Keratinocyte (primary cell): ENCODE data around the gene YTHDF1. TPM values are rescaled to one million over a fixed set of nuclear protein-coding genes. Genes with fewer than 3 reads are reported as not detected.

Experiments used
- DNase-seq: peaks from one replicate; pipeline ENCODE4 v3.0.0-alpha.2; 2011; ENCODE audit warnings: low read depth, missing footprints, low spot score
- FAIRE-seq: peaks from 2 replicates; lab custom pipeline; 2011; peaks lifted over from hg19 to GRCh38; lab: Jason Lieb, UNC
- H2AFZ ChIP-seq: 2 replicates; pipeline ENCODE4 v1.6.0; 2012; ENCODE audit warnings: low read length, control low read depth, inconsistent platforms; ENCODE audit not compliant: control insufficient read depth
- H3K27ac ChIP-seq: 2 replicates; pipeline ENCODE4 v1.5.1; 2011; ENCODE audit warnings: low read length; ENCODE audit not compliant: control insufficient read depth, insufficient read depth
- H3K27me3 ChIP-seq: 3 replicates; pipeline ENCODE4 v1.6.0; 2011; ENCODE audit warnings: low read length; ENCODE audit not compliant: control insufficient read depth, insufficient read depth; ENCODE audit errors: extremely low read depth
- H3K36me3 ChIP-seq, 2 experiments: 2 replicates in 1 of 2; 3 replicates in 1 of 2; pipeline ENCODE4 v1.5.1; 2011; ENCODE audit warnings: low read length in 2 of 2, mild to moderate bottlenecking in 1 of 2; ENCODE audit not compliant: control insufficient read depth in 2 of 2, insufficient read depth in 2 of 2; ENCODE audit errors: extremely low read depth in 1 of 2
- H3K4me1 ChIP-seq: 3 replicates; pipeline ENCODE4 v1.5.1; 2011; ENCODE audit warnings: low read length; ENCODE audit not compliant: control insufficient read depth, insufficient read depth; ENCODE audit errors: extremely low read depth
- H3K4me2 ChIP-seq: 3 replicates; pipeline ENCODE4 v1.6.0; 2011; ENCODE audit warnings: low read depth, low read length; ENCODE audit not compliant: control insufficient read depth, insufficient read depth; ENCODE audit errors: extremely low read depth
- H3K4me3 ChIP-seq, 3 experiments: fragments of 200-600 bp in 1 of 3; sonication (generic) in 1 of 3; 2 replicates in 2 of 3; 3 replicates in 1 of 3; pipeline ENCODE4 v1.5.1; 2011 to 2016; ENCODE audit warnings: low read length in 3 of 3, mild to moderate bottlenecking in 3 of 3, control low read depth in 2 of 3, inconsistent platforms in 1 of 3, low read depth in 1 of 3, mixed read lengths in 1 of 3, mixed run types in 1 of 3, moderate library complexity in 1 of 3; ENCODE audit not compliant: control insufficient read depth in 2 of 3, insufficient read depth in 2 of 3; ENCODE audit errors: extremely low read depth in 1 of 3
- H3K79me2 ChIP-seq: 2 replicates; pipeline ENCODE4 v1.6.0; 2012; ENCODE audit warnings: low read length; ENCODE audit not compliant: control insufficient read depth, insufficient read depth
- H3K9ac ChIP-seq: 3 replicates; pipeline ENCODE4 v1.6.0; 2011; ENCODE audit warnings: low read length; ENCODE audit not compliant: control insufficient read depth, insufficient read depth; ENCODE audit errors: extremely low read depth
- H3K9me1 ChIP-seq: 3 replicates; pipeline ENCODE4 v1.6.0; 2011; ENCODE audit warnings: low read length; ENCODE audit not compliant: control insufficient read depth, insufficient read depth; ENCODE audit errors: extremely low read depth
- H3K9me3 ChIP-seq: 2 replicates; pipeline ENCODE4 v1.5.1; 2012; ENCODE audit warnings: low read depth, low read length; ENCODE audit not compliant: control insufficient read depth
- H4K20me1 ChIP-seq: 3 replicates; pipeline ENCODE4 v1.6.0; 2011; ENCODE audit warnings: low read length; ENCODE audit not compliant: control insufficient read depth, insufficient read depth; ENCODE audit errors: extremely low read depth
- CTCF ChIP-seq, 3 experiments: IDR thresholded peaks in 1 of 3; conservative IDR thresholded peaks in 1 of 3; optimal IDR thresholded peaks in 1 of 3; 2 replicates in 2 of 3; 3 replicates in 1 of 3; pipeline versions ENCODE3 to v1.5.1; 2011; ENCODE audit warnings: low read length in 3 of 3, mild to moderate bottlenecking in 3 of 3, moderate library complexity in 2 of 3, control low read depth in 1 of 3, inconsistent platforms in 1 of 3; ENCODE audit not compliant: insufficient read depth in 2 of 3; ENCODE audit errors: extremely low read depth in 1 of 3
- EZH2 ChIP-seq: IDR thresholded peaks from one replicate; pipeline ENCODE4 v1.6.1; 2012; ENCODE audit warnings: inconsistent platforms, mild to moderate bottlenecking, low read length, moderate library complexity
- dilution Hi-C: fragments of 300-500 bp; cut with MboI; formaldehyde crosslinking; loops from one replicate; pipeline ENCODE4 v1.7.0; 2020; ENCODE audit warnings: low sequenced_read_pairs; ENCODE audit not compliant: extremely low pct_ligation_motif_present
- polyA plus RNA-seq, 5 experiments: library from polyadenylated mRNA; depleted of rRNA in 3 of 5; stranded (reverse) in 3 of 5; stranded (forward) in 1 of 5; unstranded in 1 of 5; fragments of >200 nt; gene quantifications; 1 replicate in 1 of 5; 2 replicates in 3 of 5; 3 replicates in 1 of 5; pipeline versions ENCODE4 v1.2.1 to v1.2.3, GENCODE V29; 2011 to 2012; ENCODE audit warnings: missing spikeins in 2 of 5, low read depth in 1 of 5, low replicate concordance in 1 of 5

The YTHDF1 gene
- polyA plus RNA-seq, 1 donor (not counting 4 experiments of a cell fraction or from before 2014, with no cell fraction given), result 26.4 TPM

DNA sequence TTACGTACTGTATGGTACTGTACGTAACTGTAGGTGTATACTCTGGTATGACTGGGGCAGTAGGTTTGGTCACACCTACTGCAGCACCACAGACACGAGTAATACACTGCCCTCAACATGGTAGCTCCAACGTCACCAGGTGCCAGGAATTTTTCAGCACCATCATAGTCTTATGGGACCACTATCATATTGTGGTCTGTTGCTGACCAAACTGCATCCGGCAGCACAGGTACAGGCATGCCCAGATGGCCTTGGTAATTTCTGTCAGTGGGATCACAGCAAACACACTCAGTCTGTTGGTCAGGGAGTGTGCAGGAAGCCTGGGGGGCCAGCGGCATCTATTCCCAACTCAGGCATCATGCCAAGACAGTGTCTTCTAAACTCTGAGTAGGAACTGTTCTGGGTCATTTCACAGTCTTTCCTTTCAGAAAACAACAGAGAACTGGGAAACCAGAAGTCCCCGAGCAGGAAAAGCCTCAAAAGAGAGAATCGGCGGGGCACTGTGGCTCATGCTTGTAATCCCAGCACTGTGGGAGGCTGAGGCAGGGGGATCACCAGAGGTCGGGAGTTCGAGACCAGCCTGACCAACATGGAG lies 5.8 kb downstream of the YTHDF1 start:
- H4K20me1 ChIP-seq, result peaks cover 51% of the 10 kb centered on the region
- no peak overlapping the region for H2AFZ ChIP-seq
- H3K4me3 ChIP-seq, result no peak overlapping the region
- peaks cover 26 to 35% of the 10 kb centered on the region in 2 experiments for H3K36me3 ChIP-seq
- peaks cover 12% of the 10 kb centered on the region for H3K4me1 ChIP-seq
- H3K9me3 ChIP-seq, result no peaks in the 10 kb centered on the region
- H3K27ac ChIP-seq, result no peak overlapping the region
- H3K79me2 ChIP-seq, result peaks cover 86% of the 10 kb centered on the region
- H3K27me3 ChIP-seq, result no peaks in the 10 kb centered on the region
- H3K9me1 ChIP-seq, result peaks cover 2% of the 10 kb centered on the region
- DNase-seq, result peak; percentile 9
- dilution Hi-C loops, result no loop called here
- FAIRE-seq, result no peak
- no peak overlapping the region for H3K9ac ChIP-seq
- TF ChIP-seq CTCF (optimal IDR thresholded peaks at IDR 0.05 in 1 of 3, IDR thresholded peaks at IDR 0.05 in 1 of 3, conservative IDR thresholded peaks at IDR 0.05 in 1 of 3; ENCODE audit: extremely low read depth in 1 of 3, insufficient read depth in 2 of 3, low read length in 3 of 3) (no peak), EZH2 (no peak)
- H3K4me2 ChIP-seq, result no peak overlapping the region

DNA sequence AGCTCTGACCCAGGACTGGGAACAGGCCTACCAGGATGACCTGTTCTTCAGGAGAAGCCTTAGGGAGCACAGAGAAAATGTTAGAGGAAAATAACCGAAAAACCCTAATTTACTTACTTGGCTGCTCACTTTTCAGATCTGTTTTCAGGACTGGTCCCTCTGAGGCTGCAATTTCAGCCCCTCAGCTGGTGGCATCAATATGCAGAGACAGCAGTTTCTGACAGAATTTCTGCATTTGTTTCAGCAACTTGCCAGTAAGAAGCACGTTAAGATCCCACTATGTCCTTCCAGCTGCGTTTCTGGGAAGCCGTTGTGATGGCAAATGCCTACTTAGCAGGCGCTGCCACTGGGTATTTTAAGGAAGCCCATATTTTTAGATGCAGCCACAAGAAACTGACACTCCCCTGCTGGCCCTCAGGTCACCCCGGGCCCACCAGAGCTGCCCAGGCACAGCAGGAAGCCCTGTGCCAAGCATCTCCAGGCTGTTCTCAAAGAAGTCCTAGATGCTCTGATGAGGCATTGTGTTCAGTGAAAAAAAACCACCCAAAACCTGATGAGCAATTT lies 7.5 kb downstream of the YTHDF1 start:
- Histone ChIP-seq H3K4me1 (peaks cover 5% of the 10 kb centered on the region), H4K20me1 (peaks cover 62% of the 10 kb centered on the region), H2AFZ (no peak overlapping the region), H3K27me3 (no peaks in the 10 kb centered on the region), H3K79me2 (peaks cover 86% of the 10 kb centered on the region), H3K4me3 (no peak overlapping the region), H3K36me3 (peaks cover 39 to 42% of the 10 kb centered on the region in 2 experiments), H3K9me1 (peaks cover 2% of the 10 kb centered on the region), H3K9ac (no peak overlapping the region), H3K27ac (no peak overlapping the region), H3K9me3 (no peaks in the 10 kb centered on the region), H3K4me2 (no peak overlapping the region)
- no peak for TF ChIP-seq CTCF (optimal IDR thresholded peaks at IDR 0.05 in 1 of 3, IDR thresholded peaks at IDR 0.05 in 1 of 3, conservative IDR thresholded peaks at IDR 0.05 in 1 of 3; ENCODE audit: extremely low read depth in 1 of 3, insufficient read depth in 2 of 3, low read length in 3 of 3)
- TF ChIP-seq EZH2, result no peak
- dilution Hi-C loops, result no loop called here
- FAIRE-seq, result no peak
- no peak for DNase-seq
